Activated CD4-positive, CD25-positive, alpha-beta regulatory T cell treated with anti-CD3 and anti-CD28 coated beads, Interleukin-2, amount 50 U/mL, for 72 hours (primary cell): ENCODE data around the gene SYCN.

Experiments used
- DNase-seq: peaks from one replicate; pipeline ENCODE4 v3.0.0; 2021

Gene SYCN

GRCh38 chr19:39192846-39193245, 11.2 kb downstream of the SYCN start:
- no peak for DNase-seq

- no peak for DNase-seq
These were observed 13.3 kb downstream of the SYCN start for GRCh38 chr19:39190768-39191167.

- DNase-seq = no peak
These were observed 15.1 kb downstream of the SYCN start for GRCh38 chr19:39188960-39189359.

GRCh38 chr19:39187552-39187943, 16.5 kb downstream of the SYCN start:
- no peak for DNase-seq

- DNase-seq = no peak
These were observed 17.7 kb downstream of the SYCN start for GRCh38 chr19:39186391-39186790.

GRCh38 chr19:39183104-39183503, 21.0 kb downstream of the SYCN start:
- DNase-seq = no peak

GRCh38 chr19:39182174-39182505, 21.9 kb downstream of the SYCN start:
- DNase-seq = no peak

- DNase-seq = no peak
These were observed 22.4 kb downstream of the SYCN start for GRCh38 chr19:39181500-39182173.

- DNase-seq = no peak
These were observed 23.3 kb downstream of the SYCN start for GRCh38 chr19:39180749-39181148.

GRCh38 chr19:39179754-39180153, 24.3 kb downstream of the SYCN start:
- DNase-seq = no peak

- DNase-seq = no peak
These were observed 25.6 kb downstream of the SYCN start for GRCh38 chr19:39178296-39179006.

GRCh38 chr19:39177736-39178135, 26.3 kb downstream of the SYCN start:
- no peak for DNase-seq

- no peak for DNase-seq
These were observed 26.9 kb downstream of the SYCN start for GRCh38 chr19:39177110-39177699.

- DNase-seq = no peak
These were observed 28.5 kb downstream of the SYCN start for GRCh38 chr19:39175564-39175963.

- no peak for DNase-seq
These were observed 29.2 kb downstream of the SYCN start for GRCh38 chr19:39174558-39175544.

GRCh38 chr19:39174142-39174541, 29.9 kb downstream of the SYCN start:
- no peak for DNase-seq

GRCh38 chr19:39173502-39173991, 30.5 kb downstream of the SYCN start:
- DNase-seq = no peak

GRCh38 chr19:39172700-39173501, 31.2 kb downstream of the SYCN start:
- DNase-seq = no peak

GRCh38 chr19:39171479-39172465, 32.3 kb downstream of the SYCN start:
- DNase-seq = no peak

- no peak for DNase-seq
These were observed 33.5 kb downstream of the SYCN start for GRCh38 chr19:39170386-39171231.
